ENCODE results near the gene GPR137B.
"Not testable (repeated sequence)": the region's sequence is repeated elsewhere in the genome, so short reads cannot be mapped to it uniquely, and the experiment has no call there.

- not testable (repeated sequence) for TF ChIP-seq SUZ12 (IDR thresholded peaks at IDR 0.05; ENCODE audit: extremely low read depth, insufficient read depth, insufficient read length); ZNF274 (IDR thresholded peaks at IDR 0.05; ENCODE audit: low read depth, low read length); YY1 (IDR thresholded peaks at IDR 0.05; ENCODE audit: insufficient read depth, insufficient read length)
These were observed 45.7 kb downstream of the GPR137B start for GRCh38 chr1:236188084-236188483.
